Esophagus squamous epithelium (tissue), 5 donors: ENCODE data around the gene ABHD15. TPM values are rescaled to one million over a fixed set of nuclear protein-coding genes. Genes with fewer than 3 reads are reported as not detected.

Experiments used
- DNase-seq: peaks from one replicate; lab custom pipeline; 2025; lab: John Stamatoyannopoulos, UW
- H3K27ac ChIP-seq, 4 donors: fragments of 200-600 bp; sonication (generic); one replicate each; pipeline ENCODE4 v1.5.1; 2016 to 2019; ENCODE audit warnings: mild to moderate bottlenecking in 1 of 4
- H3K27me3 ChIP-seq, 4 donors: fragments of 200-600 bp; sonication (generic); 1 replicate in 3 of 4; 2 replicates in 1 of 4; pipeline versions ENCODE4 v1.5.1 to v1.6.0; 2017 to 2021; ENCODE audit warnings: antibody characterized with exemption in 1 of 4
- H3K36me3 ChIP-seq, 3 donors: fragments of 200-600 bp; sonication (generic); one replicate each; pipeline ENCODE4 v1.5.1; 2016 to 2019
- H3K4me1 ChIP-seq, 3 donors: fragments of 200-600 bp; sonication (generic); one replicate each; pipeline ENCODE4 v1.5.1; 2017 to 2019
- H3K4me3 ChIP-seq, 4 donors: fragments of 200-600 bp; sonication (generic); 1 replicate in 3 of 4; 2 replicates in 1 of 4; pipeline ENCODE4 v1.5.1; 2016 to 2019; ENCODE audit warnings: mild to moderate bottlenecking in 2 of 4, moderate library complexity in 1 of 4
- H3K9me3 ChIP-seq, 3 donors: fragments of 200-600 bp; sonication (generic); one replicate each; pipeline ENCODE4 v1.5.1; 2016 to 2019
- POLR2A ChIP-seq, 4 donors: fragments of 450-650 bp; IDR thresholded peaks; one replicate each; pipeline ENCODE4 v1.6.1; 2017; ENCODE audit warnings: antibody characterized with exemption in 4 of 4, mild to moderate bottlenecking in 4 of 4, moderate library complexity in 3 of 4
- WGBS, 2 donors: methylation state at CpG; one replicate each; pipeline ENCODE4 v1.1.5; 2018; 5-methylcytosine and 5-hydroxymethylcytosine counted together
- intact Hi-C: fragments of 100-400 bp; cut with DNase I; formaldehyde crosslinking; loops from one replicate; pipeline ENCODE4 v1.15.0; 2022
- total RNA-seq, 4 donors: library from RNA; depleted of rRNA; stranded (reverse); fragments of >200 nt; gene quantifications; one replicate each; pipeline ENCODE4 v1.1.0, GENCODE V29; 2016
- TF ChIP-seq, protein P1 (sequence below), 6 experiments: fragments of 450-650 bp in 4 of 6; fragments of 200-600 bp in 2 of 6; sonication (generic) in 2 of 6; IDR thresholded peaks; one replicate each; pipeline ENCODE4 v1.5.1; 2016 to 2019; ENCODE audit warnings: antibody characterized with exemption in 6 of 6, mild to moderate bottlenecking in 4 of 6, moderate library complexity in 4 of 6
- donor health status: DM: yes; HTN: yes; CAD: no.

ABHD15 gene
- total RNA-seq, 4 donors from 2014 or later, result 4.3 to 7.2 (median 5.4) TPM

DNA sequence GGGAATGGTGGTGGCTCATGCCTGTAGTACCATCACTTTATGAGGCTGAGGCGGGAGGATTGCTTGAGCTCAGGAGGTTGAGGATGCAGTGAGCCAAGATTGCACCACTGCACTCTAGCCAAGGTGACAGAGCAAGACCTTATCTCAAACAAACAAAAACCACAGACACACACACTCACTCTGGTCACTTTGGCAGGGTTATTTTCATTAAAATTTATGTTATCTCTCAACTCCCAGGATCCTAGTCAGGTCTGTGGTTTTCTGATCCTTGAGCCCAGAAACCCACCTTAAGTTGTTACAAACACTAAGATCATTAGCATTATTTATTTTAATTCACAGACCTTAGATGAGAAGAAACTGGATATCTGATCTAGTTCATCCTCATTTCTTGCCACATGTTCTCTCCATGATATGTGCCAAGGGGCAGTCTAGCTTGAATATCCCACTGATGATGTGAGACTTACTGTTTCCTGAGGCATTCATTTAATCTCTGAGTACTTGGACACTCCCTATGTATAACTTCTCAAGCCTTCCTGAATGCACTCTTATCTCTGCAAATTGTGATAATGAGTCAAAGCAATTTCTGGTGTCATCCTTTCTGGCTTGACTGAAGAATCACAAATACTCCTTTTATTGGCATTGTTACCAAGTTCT is 9.6 kb downstream of the ABHD15 start:
- TF ChIP-seq, protein P1, sequence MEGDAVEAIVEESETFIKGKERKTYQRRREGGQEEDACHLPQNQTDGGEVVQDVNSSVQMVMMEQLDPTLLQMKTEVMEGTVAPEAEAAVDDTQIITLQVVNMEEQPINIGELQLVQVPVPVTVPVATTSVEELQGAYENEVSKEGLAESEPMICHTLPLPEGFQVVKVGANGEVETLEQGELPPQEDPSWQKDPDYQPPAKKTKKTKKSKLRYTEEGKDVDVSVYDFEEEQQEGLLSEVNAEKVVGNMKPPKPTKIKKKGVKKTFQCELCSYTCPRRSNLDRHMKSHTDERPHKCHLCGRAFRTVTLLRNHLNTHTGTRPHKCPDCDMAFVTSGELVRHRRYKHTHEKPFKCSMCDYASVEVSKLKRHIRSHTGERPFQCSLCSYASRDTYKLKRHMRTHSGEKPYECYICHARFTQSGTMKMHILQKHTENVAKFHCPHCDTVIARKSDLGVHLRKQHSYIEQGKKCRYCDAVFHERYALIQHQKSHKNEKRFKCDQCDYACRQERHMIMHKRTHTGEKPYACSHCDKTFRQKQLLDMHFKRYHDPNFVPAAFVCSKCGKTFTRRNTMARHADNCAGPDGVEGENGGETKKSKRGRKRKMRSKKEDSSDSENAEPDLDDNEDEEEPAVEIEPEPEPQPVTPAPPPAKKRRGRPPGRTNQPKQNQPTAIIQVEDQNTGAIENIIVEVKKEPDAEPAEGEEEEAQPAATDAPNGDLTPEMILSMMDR (IDR thresholded peaks at IDR 0.05), result no peak
- TF ChIP-seq POLR2A (IDR thresholded peaks at IDR 0.05), result no peak
- intact Hi-C loops, result no loop called here
- Histone ChIP-seq H3K9me3 (no peaks in the 10 kb centered on the region), H3K27ac (no peak overlapping the region), H3K4me3 (no peak overlapping the region), H3K4me1 (peaks cover 0 to 14% (median 7%) of the 10 kb centered on the region in 3 donors), H3K27me3 (no peaks in the 10 kb centered on the region), H3K36me3 (peaks cover 0 to 9% (median 0%) of the 10 kb centered on the region in 3 donors)
- DNase-seq, result no peak
- WGBS, 2 donors, result 90 to 100% methylated on average over 1 of the region's 1 CpG

DNA sequence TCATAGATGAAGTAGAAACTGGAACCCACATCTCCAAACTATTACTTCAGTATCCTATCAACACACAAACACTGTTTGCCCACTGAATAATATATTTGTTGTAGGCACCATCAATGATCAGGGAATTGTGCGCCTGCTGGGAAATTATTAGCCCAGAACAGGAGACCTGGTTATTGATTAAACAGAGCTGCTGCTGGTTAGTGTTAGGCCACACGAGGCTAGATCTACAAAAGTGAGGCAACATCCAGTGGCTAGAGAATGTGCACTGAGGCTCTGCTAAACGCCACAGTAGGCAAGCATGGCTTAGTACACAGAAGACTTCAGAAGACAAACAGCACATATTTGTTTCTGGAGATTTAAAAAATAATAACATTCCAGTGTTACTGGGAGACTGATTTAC is 11.0 kb downstream of the ABHD15 start:
- no peaks in the 10 kb centered on the region for H3K36me3 ChIP-seq
- no peak for DNase-seq
- H3K27ac ChIP-seq, result no peak overlapping the region
- TF ChIP-seq, protein P1 (IDR thresholded peaks at IDR 0.05), result no peak
- TF ChIP-seq POLR2A (IDR thresholded peaks at IDR 0.05), result no peak
- intact Hi-C loops, result no loop called here
- H3K4me1 ChIP-seq, result peaks cover 0 to under 1% (median 0%) of the 10 kb centered on the region in 3 donors
- 71 to 87% methylated on average over 3 of the region's 3 CpGs for WGBS, 2 donors
- H3K4me3 ChIP-seq, result no peak overlapping the region
- H3K9me3 ChIP-seq, result no peaks in the 10 kb centered on the region
- H3K27me3 ChIP-seq, result no peaks in the 10 kb centered on the region

DNA sequence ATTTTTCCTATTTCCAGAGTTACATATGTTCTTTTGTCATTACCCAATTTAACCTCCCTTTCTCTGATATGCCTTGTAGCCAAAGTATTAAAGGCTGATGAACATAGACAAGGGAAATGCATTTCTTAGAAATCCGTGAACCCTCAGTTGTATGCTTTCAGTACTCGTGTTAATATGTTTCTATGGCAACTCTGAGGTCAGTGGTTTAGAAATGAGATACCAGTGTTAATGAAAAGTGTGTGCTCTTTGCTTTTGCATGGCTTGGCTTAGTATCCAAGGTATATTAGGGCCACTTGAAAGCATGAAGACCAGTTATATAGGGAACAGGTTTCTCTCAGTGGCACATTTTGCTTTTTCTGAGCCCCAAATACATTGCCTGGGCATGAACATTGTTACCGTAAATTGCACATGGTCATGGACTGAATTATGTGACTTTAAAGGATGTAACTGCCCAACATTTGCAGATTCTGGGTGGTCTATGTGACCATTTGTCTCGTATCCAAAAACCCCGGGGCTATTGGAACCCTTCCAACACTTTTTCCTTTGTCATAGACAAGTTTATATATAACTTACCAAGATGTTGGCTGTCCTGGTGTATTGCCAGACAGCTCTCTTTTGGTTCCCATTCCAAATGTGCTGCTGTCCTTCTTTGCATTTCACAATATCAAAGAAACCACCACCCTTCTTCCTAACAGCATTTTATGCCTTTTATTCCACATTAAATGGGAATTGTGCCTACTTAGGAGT is 17.5 kb downstream of the ABHD15 start:
- Histone ChIP-seq H3K27me3 (no peaks in the 10 kb centered on the region), H3K4me3 (no peak overlapping the region), H3K9me3 (no peaks in the 10 kb centered on the region), H3K4me1 (peaks cover 0 to 8% (median 3%) of the 10 kb centered on the region in 3 donors), H3K36me3 (peaks cover 0 to 11% (median 0%) of the 10 kb centered on the region in 3 donors), H3K27ac (no peak overlapping the region)
- WGBS, 2 donors, result 26 to 32% methylated on average over 5 of the region's 5 CpGs
- TF ChIP-seq POLR2A (IDR thresholded peaks at IDR 0.05), result no peak
- TF ChIP-seq, protein P1 (IDR thresholded peaks at IDR 0.05), result no peak
- DNase-seq, result no peak
- intact Hi-C loops, result no loop called here

DNA sequence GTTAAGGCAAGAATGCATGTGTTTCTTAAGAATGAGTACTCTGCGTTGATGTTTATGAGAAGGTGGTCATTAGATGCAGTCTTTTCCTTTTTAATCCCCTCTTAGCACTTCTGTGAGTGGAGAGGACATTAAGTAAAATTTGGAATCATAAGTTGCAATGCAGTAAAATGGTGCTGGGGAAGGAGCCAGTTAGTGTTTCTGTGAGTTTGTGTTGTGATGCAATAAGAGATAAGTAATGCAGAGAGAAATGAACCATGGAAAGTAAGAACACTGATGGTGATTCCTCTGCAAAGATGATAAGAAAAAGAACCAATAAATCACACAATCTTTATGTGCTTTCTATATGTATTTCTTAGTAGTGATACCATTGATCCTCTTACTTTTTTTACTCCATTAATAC is 20.0 kb downstream of the ABHD15 start:
- no peaks in the 10 kb centered on the region for H3K27me3 ChIP-seq
- H3K36me3 ChIP-seq, result peaks cover 5 to 37% (median 10%) of the 10 kb centered on the region in 3 donors
- TF ChIP-seq, protein P1 (IDR thresholded peaks at IDR 0.05), result no peak
- TF ChIP-seq POLR2A (IDR thresholded peaks at IDR 0.05), result no peak
- no peak overlapping the region for H3K27ac ChIP-seq
- peaks cover 0 to 8% (median 3%) of the 10 kb centered on the region in 3 donors for H3K4me1 ChIP-seq
- intact Hi-C loops, result no loop called here
- DNase-seq, result no peak
- WGBS, 2 donors, result 91 to 97% methylated on average over 1 of the region's 1 CpG
- H3K9me3 ChIP-seq, result no peaks in the 10 kb centered on the region
- no peak overlapping the region for H3K4me3 ChIP-seq

DNA sequence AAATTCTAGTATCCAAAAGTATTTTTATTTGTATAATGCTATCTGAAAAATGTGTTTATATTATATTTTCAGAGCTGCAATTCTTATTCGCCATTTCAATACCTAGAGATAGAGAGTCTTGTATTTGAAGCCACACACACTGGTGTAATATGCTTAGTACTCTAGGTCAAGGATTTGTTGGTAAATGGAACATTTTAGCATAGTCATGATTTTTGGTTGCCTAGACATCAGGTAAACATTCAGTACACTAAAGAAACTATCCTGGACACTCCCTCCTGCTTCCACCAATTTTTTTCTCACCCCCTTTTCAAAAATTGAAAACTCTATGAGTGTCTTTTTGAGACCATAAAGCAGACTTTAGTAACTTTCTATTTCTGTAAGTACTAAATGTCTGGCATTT is 20.8 kb downstream of the ABHD15 start:
- no peak overlapping the region for H3K4me3 ChIP-seq
- no peaks in the 10 kb centered on the region for H3K27me3 ChIP-seq
- intact Hi-C loops, result no loop called here
- TF ChIP-seq POLR2A (IDR thresholded peaks at IDR 0.05), result no peak
- TF ChIP-seq, protein P1 (IDR thresholded peaks at IDR 0.05), result no peak
- H3K36me3 ChIP-seq, result peaks cover 5 to 44% (median 10%) of the 10 kb centered on the region in 3 donors
- no peak for DNase-seq
- WGBS, 2 donors, result 95 to 100% methylated on average over 1 of the region's 1 CpG
- peaks cover 0 to 8% (median 3%) of the 10 kb centered on the region in 3 donors for H3K4me1 ChIP-seq
- H3K27ac ChIP-seq, result no peak overlapping the region
- H3K9me3 ChIP-seq, result no peaks in the 10 kb centered on the region
